Measurements from ENCODE around the gene PLA2G12B.
"Not testable (repeated sequence)": the region's sequence is repeated elsewhere in the genome, so short reads cannot be mapped to it uniquely, and the experiment has no call there.

GRCh38 chr10:72917803-72918332 is 36.7 kb downstream of the PLA2G12B start:
- not testable (repeated sequence) for TF ChIP-seq EZH2phosphoT487 (IDR thresholded peaks at IDR 0.05; ENCODE audit: borderline replicate concordance, low read depth, low read length); CTCF (conservative IDR thresholded peaks at IDR 0.05; ENCODE audit: low read length)
